Epithelial cell of prostate (primary cell): ENCODE data around the gene SMIM29.

Experiments
- DNase-seq: peaks from one replicate; pipeline ENCODE4 v3.0.0-alpha.2; 2011; ENCODE audit warnings: low read depth, low spot score
- H3K27ac ChIP-seq: fragments of 450-650 bp; 2 replicates; pipeline ENCODE4 v1.5.1; 2017; ENCODE audit warnings: mild to moderate bottlenecking

Gene SMIM29

DNA sequence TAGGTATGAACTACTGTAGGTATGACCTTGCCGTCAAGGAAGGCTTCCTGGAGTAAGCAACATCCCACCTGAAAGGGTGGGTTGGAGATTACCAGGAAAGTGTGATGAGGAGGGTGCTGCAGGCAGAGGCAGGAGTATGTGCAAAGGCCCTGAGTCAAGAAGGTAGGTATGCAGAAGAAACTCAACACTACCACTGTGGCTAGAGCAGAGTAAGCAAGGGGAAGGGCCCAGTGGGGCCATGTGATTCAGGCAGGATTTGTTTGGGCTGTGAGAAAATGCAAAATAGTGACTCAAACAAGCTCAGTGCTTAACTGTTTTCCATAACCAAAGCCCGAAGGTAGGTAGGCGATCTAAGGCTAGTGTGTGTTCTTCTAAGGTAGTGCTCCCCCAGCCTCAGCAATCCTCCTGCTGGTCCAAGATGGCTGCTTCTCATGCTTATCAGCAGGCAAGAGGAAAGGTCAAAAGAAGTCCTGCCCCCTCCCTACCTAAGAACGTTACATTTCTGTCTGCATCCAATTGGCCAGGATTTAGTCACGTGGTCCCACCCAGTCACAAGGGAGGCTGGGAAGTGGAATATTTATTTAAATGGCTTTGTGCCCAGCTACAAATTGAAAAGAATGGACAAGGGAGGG is 48.4 kb downstream of the SMIM29 start:
- DNase-seq, result no peak
- no peak overlapping the region for H3K27ac ChIP-seq

DNA sequence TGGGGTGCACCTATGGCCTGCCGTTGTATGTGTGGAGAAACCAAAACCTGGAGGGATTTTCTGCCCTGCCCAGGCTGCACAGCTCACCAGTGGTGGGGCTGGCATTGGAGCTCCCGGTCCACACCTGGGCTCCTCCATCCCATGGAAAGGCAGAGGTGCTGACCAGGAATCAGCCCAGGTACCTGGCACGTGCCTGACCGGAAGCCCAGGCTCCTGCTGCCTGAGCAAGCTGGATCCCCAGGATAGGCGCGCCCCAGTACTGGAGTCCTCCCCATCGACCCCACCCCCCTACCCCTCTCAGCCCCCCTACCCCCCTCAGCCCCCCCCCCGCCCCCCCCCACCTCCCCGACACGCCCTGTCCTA is 52.0 kb downstream of the SMIM29 start:
- no peak for DNase-seq
- H3K27ac ChIP-seq, result no peak overlapping the region
